ENCODE data around the gene LDLR. TPM values are rescaled to one million over a fixed set of nuclear protein-coding genes. Genes with fewer than 3 reads are reported as not detected.

Gene LDLR
- total RNA-seq, 1 donor from 2014 or later: 121 TPM

- TF ChIP-seq, protein P1, sequence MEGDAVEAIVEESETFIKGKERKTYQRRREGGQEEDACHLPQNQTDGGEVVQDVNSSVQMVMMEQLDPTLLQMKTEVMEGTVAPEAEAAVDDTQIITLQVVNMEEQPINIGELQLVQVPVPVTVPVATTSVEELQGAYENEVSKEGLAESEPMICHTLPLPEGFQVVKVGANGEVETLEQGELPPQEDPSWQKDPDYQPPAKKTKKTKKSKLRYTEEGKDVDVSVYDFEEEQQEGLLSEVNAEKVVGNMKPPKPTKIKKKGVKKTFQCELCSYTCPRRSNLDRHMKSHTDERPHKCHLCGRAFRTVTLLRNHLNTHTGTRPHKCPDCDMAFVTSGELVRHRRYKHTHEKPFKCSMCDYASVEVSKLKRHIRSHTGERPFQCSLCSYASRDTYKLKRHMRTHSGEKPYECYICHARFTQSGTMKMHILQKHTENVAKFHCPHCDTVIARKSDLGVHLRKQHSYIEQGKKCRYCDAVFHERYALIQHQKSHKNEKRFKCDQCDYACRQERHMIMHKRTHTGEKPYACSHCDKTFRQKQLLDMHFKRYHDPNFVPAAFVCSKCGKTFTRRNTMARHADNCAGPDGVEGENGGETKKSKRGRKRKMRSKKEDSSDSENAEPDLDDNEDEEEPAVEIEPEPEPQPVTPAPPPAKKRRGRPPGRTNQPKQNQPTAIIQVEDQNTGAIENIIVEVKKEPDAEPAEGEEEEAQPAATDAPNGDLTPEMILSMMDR (IDR thresholded peaks at IDR 0.05): no peak
- Mint-ChIP-seq H3K36me3 (ENCODE audit: low read depth) (peaks cover 43% of the 10 kb centered on the region), H3K27me3 (ENCODE audit: low read depth) (no peaks in the 10 kb centered on the region), H3K27ac (ENCODE audit: unreplicated experiment) (peak overlapping the region; percentile 49), H3K4me3 (ENCODE audit: unreplicated experiment) (no peak overlapping the region), H3K4me1 (ENCODE audit: low read depth) (peaks cover 23% of the 10 kb centered on the region), H3K9me3 (ENCODE audit: low read depth) (no peaks in the 10 kb centered on the region)
- no peak for DNase-seq (ENCODE audit: low spot score)
These were observed 75.7 kb downstream of the LDLR start for GRCh38 chr19:11164879-11165406.

DNA sequence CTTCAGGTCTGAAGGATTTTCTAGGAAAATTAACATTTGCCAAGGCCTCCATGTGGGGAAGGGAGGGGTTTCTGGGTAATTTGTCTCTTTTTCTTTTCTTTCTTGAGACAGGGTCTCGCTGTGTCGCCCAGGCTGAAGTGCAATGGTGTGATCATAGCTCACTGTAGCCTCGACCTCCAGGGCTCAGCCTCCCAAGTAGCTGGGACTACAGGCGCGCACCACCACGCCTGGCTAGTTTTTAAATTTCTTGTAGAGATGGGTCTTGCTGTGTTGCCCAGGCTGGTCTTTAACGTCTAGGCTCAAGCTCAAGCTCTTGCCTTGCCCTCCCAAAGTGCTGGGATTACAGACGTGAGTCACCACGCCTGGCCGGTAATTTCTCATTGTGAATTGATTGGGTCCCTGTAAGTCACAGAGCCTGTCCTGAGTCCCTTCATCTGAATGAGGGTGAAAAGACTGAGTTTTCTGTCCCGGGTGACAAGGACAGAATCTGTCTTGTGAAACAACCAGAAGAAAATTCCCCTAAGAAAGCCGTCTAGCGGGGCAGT, 76.3 kb downstream of the LDLR start:
- Mint-ChIP-seq H3K27me3 (ENCODE audit: low read depth) (no peaks in the 10 kb centered on the region), H3K4me3 (ENCODE audit: unreplicated experiment) (no peak overlapping the region), H3K4me1 (ENCODE audit: low read depth) (peaks cover 23% of the 10 kb centered on the region), H3K27ac (ENCODE audit: unreplicated experiment) (no peak overlapping the region), H3K36me3 (ENCODE audit: low read depth) (peaks cover 47% of the 10 kb centered on the region), H3K9me3 (ENCODE audit: low read depth) (no peaks in the 10 kb centered on the region)
- TF ChIP-seq, protein P1 (IDR thresholded peaks at IDR 0.05): no peak
- no peak for DNase-seq (ENCODE audit: low spot score)

- Mint-ChIP-seq H3K4me3 (ENCODE audit: unreplicated experiment) (no peak overlapping the region), H3K4me1 (ENCODE audit: low read depth) (peaks cover 23% of the 10 kb centered on the region), H3K27ac (ENCODE audit: unreplicated experiment) (no peak overlapping the region), H3K36me3 (ENCODE audit: low read depth) (peaks cover 47% of the 10 kb centered on the region), H3K9me3 (ENCODE audit: low read depth) (no peaks in the 10 kb centered on the region), H3K27me3 (ENCODE audit: low read depth) (no peaks in the 10 kb centered on the region)
- TF ChIP-seq, protein P1 (IDR thresholded peaks at IDR 0.05): no peak
- no peak for DNase-seq (ENCODE audit: low spot score)
These were observed 77.2 kb downstream of the LDLR start for GRCh38 chr19:11166281-11167142.

- TF ChIP-seq, protein P1 (IDR thresholded peaks at IDR 0.05): no peak
- Mint-ChIP-seq H3K36me3 (ENCODE audit: low read depth) (peaks cover 57% of the 10 kb centered on the region), H3K9me3 (ENCODE audit: low read depth) (no peaks in the 10 kb centered on the region), H3K4me3 (ENCODE audit: unreplicated experiment) (no peak overlapping the region), H3K4me1 (ENCODE audit: low read depth) (peaks cover 23% of the 10 kb centered on the region), H3K27me3 (ENCODE audit: low read depth) (no peaks in the 10 kb centered on the region), H3K27ac (ENCODE audit: unreplicated experiment) (peak overlapping the region; percentile 84)
- DNase-seq (ENCODE audit: low spot score): no peak
These were observed 79.3 kb downstream of the LDLR start for GRCh38 chr19:11168568-11168967.

GRCh38 chr19:11169896-11170678, 80.8 kb downstream of the LDLR start:
- TF ChIP-seq, protein P1 (IDR thresholded peaks at IDR 0.05): no peak
- H3K4me3 Mint-ChIP-seq (ENCODE audit: unreplicated experiment): no peak overlapping the region
- H3K9me3 Mint-ChIP-seq (ENCODE audit: low read depth): no peaks in the 10 kb centered on the region
- H3K4me1 Mint-ChIP-seq (ENCODE audit: low read depth): peaks cover 23% of the 10 kb centered on the region
- H3K27me3 Mint-ChIP-seq (ENCODE audit: low read depth): no peaks in the 10 kb centered on the region
- no peak for DNase-seq (ENCODE audit: low spot score)
- peaks cover 49% of the 10 kb centered on the region for H3K36me3 Mint-ChIP-seq (ENCODE audit: low read depth)
- peak overlapping the region; percentile 45 for H3K27ac Mint-ChIP-seq (ENCODE audit: unreplicated experiment)

Data from chondrocyte (in vitro differentiated cells).